ENCODE results near the gene RUVBL2. TPM values are rescaled to one million over a fixed set of nuclear protein-coding genes. Genes with fewer than 3 reads are reported as not detected.

Gene RUVBL2
- polyA plus RNA-seq (2011; rRNA removed): 138 and 221 TPM in 2 replicates
- 125 and 166 TPM in 2 replicates for polyA minus RNA-seq (2011; rRNA and poly(A)+ RNA removed)

DNA sequence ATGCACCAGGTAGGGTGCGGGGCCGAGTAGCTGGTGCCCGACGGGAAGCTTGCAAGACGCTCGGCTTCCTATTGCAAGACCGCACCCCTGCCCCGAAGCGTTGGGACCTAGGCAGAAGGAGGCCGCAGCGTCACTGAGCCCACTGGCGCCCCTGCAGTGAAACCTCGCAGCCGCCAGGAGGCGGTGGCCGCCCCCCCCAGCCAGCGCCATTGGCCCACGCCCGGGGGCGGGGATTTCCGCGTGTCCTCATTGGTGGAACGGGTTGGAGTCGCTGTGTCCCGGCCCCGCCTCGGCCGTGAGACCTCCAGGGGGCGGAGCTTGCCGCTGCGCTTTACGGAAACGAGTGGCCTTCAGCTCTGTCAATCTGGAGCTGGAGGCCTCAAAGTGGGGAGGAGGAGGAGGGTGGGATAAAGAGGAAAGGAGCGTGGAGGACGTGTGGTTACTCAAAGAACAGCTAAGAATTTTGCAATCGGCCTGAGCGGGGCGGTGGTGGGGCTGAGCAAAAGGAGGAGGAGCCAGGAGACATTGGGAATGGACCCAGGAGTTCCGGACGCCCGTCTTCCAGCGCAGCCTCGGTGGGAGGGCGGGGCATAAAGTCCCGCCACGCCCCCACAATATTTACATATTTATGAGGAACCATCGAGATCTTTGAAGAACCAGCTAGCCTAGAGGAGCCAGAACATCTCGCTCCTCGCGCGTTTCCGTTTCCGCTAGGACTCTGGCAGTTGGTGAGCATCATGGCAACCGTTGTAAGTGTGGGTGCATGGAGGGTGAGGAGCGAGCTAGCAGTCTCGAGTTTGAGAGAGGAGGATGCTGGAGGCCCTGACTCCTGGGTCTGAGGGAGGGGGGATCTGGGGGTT, at the start of gene RUVBL2, which contains the start of gene GYS1:
TSS of gene RUVBL2 (plus strand) at position 713 of the 860 bp plus-strand sequence. CDS start at position 738, 25 bp downstream.
TSS of gene GYS1 (minus strand) at position 135 of the 860 bp plus-strand sequence. CDS start 197 bp downstream, outside the sequence.
- TF ChIP-seq, protein P1, sequence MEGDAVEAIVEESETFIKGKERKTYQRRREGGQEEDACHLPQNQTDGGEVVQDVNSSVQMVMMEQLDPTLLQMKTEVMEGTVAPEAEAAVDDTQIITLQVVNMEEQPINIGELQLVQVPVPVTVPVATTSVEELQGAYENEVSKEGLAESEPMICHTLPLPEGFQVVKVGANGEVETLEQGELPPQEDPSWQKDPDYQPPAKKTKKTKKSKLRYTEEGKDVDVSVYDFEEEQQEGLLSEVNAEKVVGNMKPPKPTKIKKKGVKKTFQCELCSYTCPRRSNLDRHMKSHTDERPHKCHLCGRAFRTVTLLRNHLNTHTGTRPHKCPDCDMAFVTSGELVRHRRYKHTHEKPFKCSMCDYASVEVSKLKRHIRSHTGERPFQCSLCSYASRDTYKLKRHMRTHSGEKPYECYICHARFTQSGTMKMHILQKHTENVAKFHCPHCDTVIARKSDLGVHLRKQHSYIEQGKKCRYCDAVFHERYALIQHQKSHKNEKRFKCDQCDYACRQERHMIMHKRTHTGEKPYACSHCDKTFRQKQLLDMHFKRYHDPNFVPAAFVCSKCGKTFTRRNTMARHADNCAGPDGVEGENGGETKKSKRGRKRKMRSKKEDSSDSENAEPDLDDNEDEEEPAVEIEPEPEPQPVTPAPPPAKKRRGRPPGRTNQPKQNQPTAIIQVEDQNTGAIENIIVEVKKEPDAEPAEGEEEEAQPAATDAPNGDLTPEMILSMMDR (IDR thresholded peaks at IDR 0.05; ENCODE audit: insufficient read depth, low read depth, low read length): peak; percentile 99
- no peaks in the 10 kb centered on the region for H3K27me3 ChIP-seq (ENCODE audit: control insufficient read depth, insufficient read depth, low read length)
- peak; percentile 98 for DNase-seq (ENCODE audit: low read depth)
- peak within 1 kb of the TSS; percentile 94 for H3K4me3 ChIP-seq (ENCODE audit: low read depth, low read length)
- peaks cover 16% of the 10 kb centered on the region for H3K36me3 ChIP-seq (ENCODE audit: control insufficient read depth, insufficient read depth, low read length)
- CTCF ChIA-PET: interaction anchor here (0.6 to 2.7 kb wide), 27 partner anchors 8 to 268 kb away, joined by 3 to 44 read pairs (median 4); partner anchors contain the start of gene HSD17B14
- POLR2A ChIA-PET: interaction anchor here (0.6 to 1.8 kb wide), 6 partner anchors 26 to 1232 kb away, joined by 3 to 6 read pairs (median 3); partner anchors contain the start of genes CGB7 and NUCB1

DNA sequence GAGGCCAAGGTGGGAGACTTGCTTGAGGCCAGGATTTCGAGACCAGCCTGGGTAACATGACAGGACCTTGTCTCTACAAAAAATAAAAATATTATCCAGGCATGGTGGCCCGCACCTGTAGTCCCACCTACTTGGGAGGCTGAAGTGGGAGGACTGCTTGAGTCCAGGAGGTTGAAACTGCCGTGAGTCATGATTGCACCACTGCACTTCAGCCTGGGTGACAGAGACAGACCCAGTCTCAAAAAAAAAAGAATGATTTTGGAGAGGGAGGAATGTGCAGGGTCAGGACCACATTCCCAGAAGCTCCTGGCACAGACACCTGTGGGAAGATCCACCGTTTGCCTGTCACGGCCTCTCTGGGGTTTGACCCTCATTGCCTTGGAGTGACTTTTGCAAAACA, 48.3 kb upstream of the RUVBL2 start:
- Histone ChIP-seq H3K4me3 (ENCODE audit: low read depth, low read length) (no peak overlapping the region), H3K27me3 (ENCODE audit: control insufficient read depth, insufficient read depth, low read length) (no peaks in the 10 kb centered on the region; the same call in 1 of the 2 replicates), H3K36me3 (ENCODE audit: control insufficient read depth, insufficient read depth, low read length) (no peaks in the 10 kb centered on the region)
- TF ChIP-seq, protein P1 (IDR thresholded peaks at IDR 0.05; ENCODE audit: insufficient read depth, low read depth, low read length): no peak
- POLR2A ChIA-PET: no interaction called here
- DNase-seq (ENCODE audit: low read depth): no peak
- CTCF ChIA-PET: no interaction called here

DNA sequence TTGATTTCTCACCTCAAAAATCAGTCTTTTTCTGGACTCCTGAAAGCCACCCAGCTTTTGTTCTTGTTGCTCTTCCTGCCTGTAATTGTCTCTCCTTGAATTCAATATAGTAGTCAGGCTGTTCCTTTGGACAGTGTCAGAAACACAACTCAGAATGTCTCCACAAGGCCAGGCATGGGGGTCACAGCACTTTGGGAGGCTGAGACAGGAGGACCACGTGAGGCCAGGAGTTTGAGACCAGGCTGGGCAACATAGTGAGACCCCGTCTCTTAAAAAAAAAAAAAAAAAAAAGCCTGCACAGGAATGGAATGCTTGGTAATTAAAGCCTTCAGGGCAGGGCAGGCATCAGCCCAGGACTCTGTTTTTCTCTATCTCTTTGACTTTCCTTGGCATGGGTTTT, 47.9 kb upstream of the RUVBL2 start:
- ChIA-PET POLR2A (no interaction called here), CTCF (no interaction called here)
- TF ChIP-seq, protein P1 (IDR thresholded peaks at IDR 0.05; ENCODE audit: insufficient read depth, low read depth, low read length): no peak
- DNase-seq (ENCODE audit: low read depth): no peak
- Histone ChIP-seq H3K4me3 (ENCODE audit: low read depth, low read length) (no peak overlapping the region), H3K27me3 (ENCODE audit: control insufficient read depth, insufficient read depth, low read length) (no peaks in the 10 kb centered on the region; the same call in 1 of the 2 replicates), H3K36me3 (ENCODE audit: control insufficient read depth, insufficient read depth, low read length) (no peaks in the 10 kb centered on the region)

DNA sequence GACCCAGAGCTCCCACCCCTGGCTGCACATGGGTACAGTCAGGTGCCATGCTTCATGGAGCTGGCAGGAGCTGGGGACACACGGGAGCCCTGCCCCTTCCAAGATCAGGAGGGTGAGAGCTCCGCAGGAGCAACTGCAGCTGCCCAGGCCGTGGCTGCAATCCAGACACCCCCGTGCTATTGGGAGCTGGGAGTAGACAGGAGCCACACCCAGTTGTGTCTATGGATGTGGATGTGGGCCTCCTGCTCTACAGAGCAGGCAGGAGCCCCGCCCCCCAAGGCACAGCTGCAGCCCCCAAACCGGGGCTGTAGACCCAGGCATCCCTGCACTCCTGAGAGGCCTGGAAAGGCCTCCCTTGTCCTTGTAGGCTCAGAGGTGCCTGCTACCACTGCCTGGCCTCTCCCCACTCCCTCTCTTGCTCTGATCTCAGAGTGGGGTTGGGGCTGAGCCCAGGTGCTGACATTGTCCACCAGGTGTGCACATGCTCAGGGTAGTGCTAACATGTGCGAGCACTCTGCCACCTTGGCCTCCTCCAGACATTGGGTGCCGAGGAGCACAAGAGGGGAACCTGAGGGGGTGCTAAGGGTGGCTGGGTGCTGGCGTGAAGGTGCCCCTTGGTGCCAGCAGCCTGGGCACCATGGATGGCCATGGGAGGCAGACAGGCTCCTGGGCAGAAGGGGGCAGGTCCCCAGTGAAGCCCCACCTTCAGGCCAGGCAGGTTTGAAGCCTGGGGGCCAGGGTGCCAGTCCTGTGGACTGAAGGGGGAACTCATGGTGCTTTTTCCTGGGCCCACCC, 47.0 kb upstream of the RUVBL2 start:
- Histone ChIP-seq H3K4me3 (ENCODE audit: low read depth, low read length) (no peak overlapping the region), H3K36me3 (ENCODE audit: control insufficient read depth, insufficient read depth, low read length) (no peaks in the 10 kb centered on the region), H3K27me3 (ENCODE audit: control insufficient read depth, insufficient read depth, low read length) (no peaks in the 10 kb centered on the region; the same call in 1 of the 2 replicates)
- ChIA-PET CTCF (no interaction called here), POLR2A (no interaction called here)
- DNase-seq (ENCODE audit: low read depth): no peak
- TF ChIP-seq, protein P1 (IDR thresholded peaks at IDR 0.05; ENCODE audit: insufficient read depth, low read depth, low read length): no peak

DNA sequence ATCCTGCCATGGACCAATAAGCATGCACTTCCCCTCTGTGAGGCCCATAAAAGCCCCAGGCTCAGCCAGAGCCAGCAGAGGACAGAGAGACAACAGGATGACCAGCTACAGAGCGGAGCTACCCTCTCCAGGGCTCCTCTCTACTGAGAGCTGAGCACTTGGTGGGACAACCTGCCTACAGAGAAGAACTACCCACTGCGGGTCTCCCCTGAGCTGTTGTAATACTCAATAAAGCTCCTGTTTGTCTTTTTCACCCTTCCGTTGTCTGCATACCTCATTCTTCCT, 46.5 kb upstream of the RUVBL2 start:
- TF ChIP-seq, protein P1 (IDR thresholded peaks at IDR 0.05; ENCODE audit: insufficient read depth, low read depth, low read length): no peak
- H3K27me3 ChIP-seq (ENCODE audit: control insufficient read depth, insufficient read depth, low read length): no peaks in the 10 kb centered on the region; the same call in 1 of the 2 replicates
- H3K36me3 ChIP-seq (ENCODE audit: control insufficient read depth, insufficient read depth, low read length): no peaks in the 10 kb centered on the region
- POLR2A ChIA-PET: no interaction called here
- CTCF ChIA-PET: no interaction called here
- H3K4me3 ChIP-seq (ENCODE audit: low read depth, low read length): no peak overlapping the region
- no peak for DNase-seq (ENCODE audit: low read depth)

Measured in BJ (cell line).